HCT116 (cell line): ENCODE results near the gene RPUSD2.

Source experiments
- CEBPB ChIP-seq: IDR thresholded peaks from 2 replicates; pipeline ENCODE4 v1.6.1; 2012; ENCODE audit warnings: low read depth
- EZH2 ChIP-seq: fragments of 200-600 bp; sonication (generic); IDR thresholded peaks from 2 replicates; pipeline ENCODE4 v1.6.1; 2017; ENCODE audit warnings: antibody characterized with exemption, mixed run types
- EZH2phosphoT487 ChIP-seq: fragments of 200-600 bp; IDR thresholded peaks from 2 replicates; pipeline ENCODE4 v1.6.1; 2018; ENCODE audit warnings: antibody characterized with exemption, borderline replicate concordance
- POLR2A ChIP-seq: IDR thresholded peaks from 2 replicates; pipeline ENCODE4 v1.7.0; 2011; ENCODE audit warnings: borderline replicate concordance; ENCODE audit not compliant: insufficient read depth, insufficient read length; ENCODE audit errors: extremely low read depth
- POLR2AphosphoS5 ChIP-seq: IDR thresholded peaks from 2 replicates; pipeline ENCODE4 v1.6.1; 2011; ENCODE audit warnings: mild to moderate bottlenecking, low read depth, low read length, moderate library complexity
- TCF7L2 ChIP-seq: IDR thresholded peaks from 2 replicates; pipeline ENCODE4 v1.7.0; 2011; ENCODE audit warnings: borderline replicate concordance, inconsistent platforms; ENCODE audit not compliant: insufficient read depth, insufficient read length; ENCODE audit errors: extremely low read depth
- TF ChIP-seq, protein P1 (sequence below), 3 experiments: fragments of 200-600 bp in 1 of 3; sonication (generic) in 1 of 3; IDR thresholded peaks in 2 of 3; conservative IDR thresholded peaks in 1 of 3; 2 replicates each; pipeline ENCODE4 v1.5.1; 2012 to 2017; ENCODE audit warnings: low read depth in 2 of 3, low read length in 2 of 3, antibody characterized with exemption in 1 of 3, borderline replicate concordance in 1 of 3, control low read depth in 1 of 3, mild to moderate bottlenecking in 1 of 3, mixed read lengths in 1 of 3, mixed run types in 1 of 3, moderate library complexity in 1 of 3; ENCODE audit not compliant: insufficient read depth in 1 of 3
- TF ChIP-seq, protein P2 (sequence below): IDR thresholded peaks from 2 replicates; pipeline ENCODE4 v1.6.1; 2012
- TF ChIP-seq, protein P3 (sequence below): IDR thresholded peaks from 2 replicates; pipeline ENCODE4 v1.6.1; 2012; ENCODE audit warnings: low read depth

DNA sequence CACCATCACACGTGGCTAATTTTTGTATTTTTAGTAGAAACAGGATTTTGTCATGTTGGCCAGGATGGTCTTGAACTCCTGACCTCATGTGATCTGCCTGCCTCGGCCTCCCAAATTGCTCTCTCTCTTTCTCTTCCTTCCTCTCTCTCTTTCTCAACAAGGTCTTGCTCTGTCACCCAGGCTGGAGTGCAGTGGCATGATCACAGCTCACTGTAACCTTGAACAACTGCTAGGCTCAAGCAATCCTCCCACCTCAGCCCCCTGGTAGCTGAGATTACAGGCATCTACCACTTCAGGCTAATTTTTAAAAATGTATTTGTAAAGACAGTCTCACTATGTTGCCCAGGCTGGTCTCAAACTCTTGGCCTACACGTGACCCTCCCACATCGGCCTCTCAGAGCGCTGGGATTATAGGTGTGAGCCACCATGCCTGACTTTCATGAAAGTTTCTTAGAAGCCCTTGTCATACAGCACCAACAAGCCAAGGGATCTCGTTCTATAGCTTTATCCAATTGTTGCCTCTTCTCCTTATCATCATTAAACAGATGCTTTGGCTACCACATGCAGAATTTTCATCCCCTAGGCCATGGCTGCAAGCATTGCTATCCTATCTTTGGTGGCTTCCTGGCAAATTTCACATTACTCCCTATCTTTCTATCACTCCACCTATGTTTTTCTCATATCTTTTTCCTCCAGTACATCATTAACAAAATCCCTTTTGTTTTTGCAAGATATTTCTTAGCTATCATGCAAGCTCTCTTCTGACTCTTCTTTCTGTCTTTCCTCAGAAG lies 10.0 kb upstream of the RPUSD2 start:
- TF ChIP-seq, protein P1, sequence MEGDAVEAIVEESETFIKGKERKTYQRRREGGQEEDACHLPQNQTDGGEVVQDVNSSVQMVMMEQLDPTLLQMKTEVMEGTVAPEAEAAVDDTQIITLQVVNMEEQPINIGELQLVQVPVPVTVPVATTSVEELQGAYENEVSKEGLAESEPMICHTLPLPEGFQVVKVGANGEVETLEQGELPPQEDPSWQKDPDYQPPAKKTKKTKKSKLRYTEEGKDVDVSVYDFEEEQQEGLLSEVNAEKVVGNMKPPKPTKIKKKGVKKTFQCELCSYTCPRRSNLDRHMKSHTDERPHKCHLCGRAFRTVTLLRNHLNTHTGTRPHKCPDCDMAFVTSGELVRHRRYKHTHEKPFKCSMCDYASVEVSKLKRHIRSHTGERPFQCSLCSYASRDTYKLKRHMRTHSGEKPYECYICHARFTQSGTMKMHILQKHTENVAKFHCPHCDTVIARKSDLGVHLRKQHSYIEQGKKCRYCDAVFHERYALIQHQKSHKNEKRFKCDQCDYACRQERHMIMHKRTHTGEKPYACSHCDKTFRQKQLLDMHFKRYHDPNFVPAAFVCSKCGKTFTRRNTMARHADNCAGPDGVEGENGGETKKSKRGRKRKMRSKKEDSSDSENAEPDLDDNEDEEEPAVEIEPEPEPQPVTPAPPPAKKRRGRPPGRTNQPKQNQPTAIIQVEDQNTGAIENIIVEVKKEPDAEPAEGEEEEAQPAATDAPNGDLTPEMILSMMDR (IDR thresholded peaks at IDR 0.05 in 2 of 3, conservative IDR thresholded peaks at IDR 0.05 in 1 of 3; ENCODE audit: borderline replicate concordance in 1 of 3, insufficient read depth in 1 of 3, low read depth in 2 of 3, low read length in 2 of 3) = no peak
- TF ChIP-seq POLR2A = no peak
- TF ChIP-seq CEBPB = no peak
- TF ChIP-seq, protein P2, sequence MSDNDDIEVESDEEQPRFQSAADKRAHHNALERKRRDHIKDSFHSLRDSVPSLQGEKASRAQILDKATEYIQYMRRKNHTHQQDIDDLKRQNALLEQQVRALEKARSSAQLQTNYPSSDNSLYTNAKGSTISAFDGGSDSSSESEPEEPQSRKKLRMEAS = no peak
- no peak for TF ChIP-seq EZH2
- TF ChIP-seq, protein P3, sequence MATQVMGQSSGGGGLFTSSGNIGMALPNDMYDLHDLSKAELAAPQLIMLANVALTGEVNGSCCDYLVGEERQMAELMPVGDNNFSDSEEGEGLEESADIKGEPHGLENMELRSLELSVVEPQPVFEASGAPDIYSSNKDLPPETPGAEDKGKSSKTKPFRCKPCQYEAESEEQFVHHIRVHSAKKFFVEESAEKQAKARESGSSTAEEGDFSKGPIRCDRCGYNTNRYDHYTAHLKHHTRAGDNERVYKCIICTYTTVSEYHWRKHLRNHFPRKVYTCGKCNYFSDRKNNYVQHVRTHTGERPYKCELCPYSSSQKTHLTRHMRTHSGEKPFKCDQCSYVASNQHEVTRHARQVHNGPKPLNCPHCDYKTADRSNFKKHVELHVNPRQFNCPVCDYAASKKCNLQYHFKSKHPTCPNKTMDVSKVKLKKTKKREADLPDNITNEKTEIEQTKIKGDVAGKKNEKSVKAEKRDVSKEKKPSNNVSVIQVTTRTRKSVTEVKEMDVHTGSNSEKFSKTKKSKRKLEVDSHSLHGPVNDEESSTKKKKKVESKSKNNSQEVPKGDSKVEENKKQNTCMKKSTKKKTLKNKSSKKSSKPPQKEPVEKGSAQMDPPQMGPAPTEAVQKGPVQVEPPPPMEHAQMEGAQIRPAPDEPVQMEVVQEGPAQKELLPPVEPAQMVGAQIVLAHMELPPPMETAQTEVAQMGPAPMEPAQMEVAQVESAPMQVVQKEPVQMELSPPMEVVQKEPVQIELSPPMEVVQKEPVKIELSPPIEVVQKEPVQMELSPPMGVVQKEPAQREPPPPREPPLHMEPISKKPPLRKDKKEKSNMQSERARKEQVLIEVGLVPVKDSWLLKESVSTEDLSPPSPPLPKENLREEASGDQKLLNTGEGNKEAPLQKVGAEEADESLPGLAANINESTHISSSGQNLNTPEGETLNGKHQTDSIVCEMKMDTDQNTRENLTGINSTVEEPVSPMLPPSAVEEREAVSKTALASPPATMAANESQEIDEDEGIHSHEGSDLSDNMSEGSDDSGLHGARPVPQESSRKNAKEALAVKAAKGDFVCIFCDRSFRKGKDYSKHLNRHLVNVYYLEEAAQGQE = no peak
- TF ChIP-seq EZH2phosphoT487 = no peak
- TF ChIP-seq TCF7L2 = no peak
- no peak for TF ChIP-seq POLR2AphosphoS5
